NK-92 treated with Interleukin-12 subunit alpha and Interleukin-12 subunit beta, amount 100 ng/mL, for 24 hours (cell line): ENCODE results near the gene SMYD2.

Experiments used
- DNase-seq: peaks from one replicate; lab custom pipeline; 2025; lab: John Stamatoyannopoulos, UW

Gene SMYD2

DNA sequence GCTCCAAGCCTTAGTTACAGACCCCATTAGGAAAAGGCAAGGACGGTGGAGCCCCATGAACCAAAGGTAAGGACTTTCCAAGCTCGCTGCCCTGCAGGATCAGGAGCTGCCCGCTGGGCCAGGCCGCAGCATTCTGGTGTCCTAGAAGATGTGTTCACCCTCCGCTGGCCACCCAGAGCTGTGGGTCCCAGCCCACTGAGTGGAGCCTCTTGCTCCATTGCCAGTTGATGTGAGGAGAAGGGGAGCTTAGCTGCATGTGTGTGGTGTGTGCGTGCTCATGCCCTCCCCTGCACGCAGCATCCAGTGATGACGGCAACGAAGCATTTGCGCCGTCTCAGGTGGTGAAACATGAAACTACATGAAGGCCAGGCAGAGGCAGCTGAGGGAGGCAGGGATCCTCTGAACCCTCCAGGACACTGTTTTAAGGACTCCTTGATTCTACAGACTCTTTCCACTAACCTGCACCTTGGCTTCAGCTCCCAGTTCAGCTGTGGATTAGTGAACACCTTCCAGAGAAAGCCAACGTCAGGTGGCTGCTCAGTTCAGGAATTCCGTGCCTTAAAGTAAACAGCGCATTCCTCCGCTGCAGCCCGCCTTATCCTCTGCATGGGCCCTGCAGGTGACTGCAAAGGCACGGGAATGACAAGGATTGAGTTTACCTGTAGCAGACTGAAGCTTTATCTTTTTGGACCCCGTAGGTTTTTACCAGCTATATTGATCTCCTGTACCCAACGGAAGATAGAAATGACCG is 48.7 kb downstream of the SMYD2 start:
- no peak for DNase-seq

DNA sequence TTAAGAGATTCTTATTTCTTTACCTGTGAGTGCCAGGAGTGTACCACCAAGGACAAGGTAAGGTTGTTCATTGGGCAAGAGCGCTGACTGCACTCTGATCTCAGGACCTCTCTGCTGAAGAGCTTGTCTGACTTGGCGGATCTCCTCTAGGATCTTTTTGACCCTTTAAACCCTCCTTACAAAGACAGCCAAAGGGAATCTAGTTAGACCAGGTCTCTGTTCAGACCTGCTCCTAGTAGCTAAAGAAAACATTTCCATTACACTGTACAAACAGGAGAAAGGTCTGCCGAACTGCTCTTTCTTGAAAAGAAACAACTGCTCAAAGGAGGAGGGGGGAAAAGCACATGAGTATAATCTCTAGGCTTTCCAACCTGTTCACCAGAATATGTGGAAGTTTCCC is 49.3 kb downstream of the SMYD2 start:
- DNase-seq, result no peak

GRCh38 chr1:214330715-214331114 is 49.8 kb downstream of the SMYD2 start:
- no peak for DNase-seq

DNA sequence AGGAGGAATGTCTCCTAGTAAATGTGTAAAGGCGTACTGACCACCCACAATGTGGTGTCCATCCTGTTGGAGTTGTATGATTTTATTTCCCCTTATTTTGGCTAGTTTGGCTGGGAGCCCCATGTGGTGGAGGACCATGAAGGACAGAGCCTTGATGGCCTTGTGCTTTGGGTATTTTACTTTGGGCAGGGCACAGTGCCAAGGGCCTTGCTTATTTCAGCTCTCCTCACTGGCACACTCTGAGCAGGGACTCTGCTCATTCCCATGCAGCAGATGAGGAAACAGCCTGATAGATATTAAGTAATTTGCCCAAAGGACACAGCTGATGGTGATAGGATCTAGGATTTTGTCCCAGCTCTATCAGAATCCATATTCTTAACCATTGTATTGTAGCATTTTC is 50.2 kb downstream of the SMYD2 start:
- no peak for DNase-seq

DNA sequence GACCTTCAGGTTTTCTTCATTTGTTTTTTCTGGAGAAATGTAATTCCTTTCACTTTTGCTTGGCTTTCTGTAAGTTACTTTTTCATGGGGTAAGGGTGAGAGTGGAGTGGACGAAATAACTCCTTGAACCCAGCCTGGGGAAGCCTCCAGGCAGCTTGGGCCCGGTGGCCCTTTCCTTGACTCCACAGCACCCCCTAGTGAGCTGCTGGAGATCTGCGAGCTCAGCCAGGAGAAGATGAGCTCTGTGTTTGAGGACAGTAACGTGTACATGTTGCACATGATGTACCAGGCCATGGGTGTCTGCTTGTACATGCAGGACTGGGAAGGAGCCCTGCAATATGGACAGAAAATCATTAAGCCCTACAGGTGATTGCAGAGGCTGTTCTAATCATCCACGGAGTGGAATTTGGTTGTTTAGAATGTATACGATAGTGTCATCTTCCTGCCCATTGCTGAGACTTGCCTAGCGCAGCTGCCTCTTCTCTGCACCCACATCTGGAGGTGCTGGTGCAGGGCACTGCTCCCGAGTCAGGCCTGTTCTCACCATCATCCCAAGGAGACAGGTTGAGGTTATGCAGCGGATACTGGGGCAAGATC is 51.0 kb downstream of the SMYD2 start:
- DNase-seq, result peak; percentile 31

- peak; percentile 19 for DNase-seq
These were observed 52.2 kb downstream of the SMYD2 start for GRCh38 chr1:214332946-214333798.

DNA sequence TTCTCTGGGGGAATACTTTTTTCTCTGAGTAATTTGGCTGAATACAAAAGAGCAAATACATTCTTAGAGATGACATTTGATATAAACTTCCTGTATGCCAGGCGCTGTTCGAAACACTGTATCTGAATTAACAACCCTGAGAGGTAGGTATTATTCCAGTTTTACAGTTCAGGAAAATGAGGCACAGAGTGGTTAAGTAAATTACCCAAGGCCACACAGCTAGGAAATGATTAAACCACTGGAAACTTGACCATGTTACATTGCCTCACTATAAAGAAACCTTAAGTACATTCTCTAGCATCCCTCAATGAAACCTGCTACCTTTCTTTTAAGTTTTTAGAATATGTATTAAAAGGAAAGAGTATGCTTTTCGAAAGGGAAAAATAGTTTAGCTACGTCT is 54.6 kb downstream of the SMYD2 start:
- DNase-seq, result no peak

DNA sequence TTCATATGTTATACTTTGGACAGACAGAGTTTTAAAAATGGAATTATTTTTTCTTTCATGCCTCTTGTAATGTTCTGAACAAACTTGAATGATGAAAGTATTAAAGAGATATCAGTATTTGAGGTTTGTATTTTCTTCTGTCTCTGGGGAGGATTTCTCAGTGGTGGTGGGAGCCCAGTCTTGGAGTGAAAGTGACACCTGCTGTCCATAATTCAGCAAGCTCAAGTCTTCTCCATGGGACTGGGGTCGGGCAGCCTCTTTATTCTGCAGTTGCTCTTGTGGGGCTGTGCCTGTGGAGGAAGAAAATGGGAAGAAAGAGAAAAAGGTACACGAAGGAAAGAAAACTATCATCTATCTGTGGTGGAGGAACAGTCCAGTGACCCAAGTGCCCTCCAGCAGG is 56.1 kb downstream of the SMYD2 start:
- no peak for DNase-seq

DNA sequence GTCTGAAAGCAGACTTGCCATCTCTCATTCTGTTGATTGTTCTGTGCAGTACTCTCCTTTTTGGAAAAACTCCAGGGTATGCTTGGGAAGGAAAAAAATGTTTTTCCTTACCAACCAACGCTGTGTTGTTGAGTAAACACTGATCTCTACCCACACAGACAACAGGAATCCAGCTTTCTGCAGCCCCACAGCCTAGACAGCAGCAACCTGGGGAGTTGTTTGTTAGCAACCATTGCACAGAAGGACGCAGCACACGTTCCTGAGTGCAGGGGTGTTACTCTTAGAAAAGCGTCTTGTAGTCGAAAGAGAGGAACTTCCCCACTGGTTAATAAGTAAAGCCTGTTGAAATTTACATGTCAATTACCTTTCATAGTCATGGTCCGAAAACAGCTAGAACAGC is 56.6 kb downstream of the SMYD2 start:
- DNase-seq, result no peak

DNA sequence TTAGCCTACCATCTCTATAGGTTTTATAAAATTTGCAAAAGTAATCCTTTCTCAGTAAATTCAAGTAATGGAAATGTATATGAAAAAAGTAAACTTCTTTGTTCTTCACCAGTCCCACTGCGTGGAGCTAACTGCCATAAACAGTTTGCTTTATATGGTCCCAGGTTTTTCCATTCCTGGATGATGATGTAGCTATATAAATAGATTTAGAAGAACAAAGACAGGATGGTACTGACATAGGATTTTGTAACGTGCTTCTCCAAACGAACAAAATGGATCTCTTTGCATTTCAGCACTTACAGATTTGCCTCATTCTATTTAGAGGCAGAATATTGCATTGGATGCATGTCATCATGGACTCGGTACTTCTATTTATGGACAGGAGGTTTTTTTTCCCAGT is 57.3 kb downstream of the SMYD2 start:
- no peak for DNase-seq

DNA sequence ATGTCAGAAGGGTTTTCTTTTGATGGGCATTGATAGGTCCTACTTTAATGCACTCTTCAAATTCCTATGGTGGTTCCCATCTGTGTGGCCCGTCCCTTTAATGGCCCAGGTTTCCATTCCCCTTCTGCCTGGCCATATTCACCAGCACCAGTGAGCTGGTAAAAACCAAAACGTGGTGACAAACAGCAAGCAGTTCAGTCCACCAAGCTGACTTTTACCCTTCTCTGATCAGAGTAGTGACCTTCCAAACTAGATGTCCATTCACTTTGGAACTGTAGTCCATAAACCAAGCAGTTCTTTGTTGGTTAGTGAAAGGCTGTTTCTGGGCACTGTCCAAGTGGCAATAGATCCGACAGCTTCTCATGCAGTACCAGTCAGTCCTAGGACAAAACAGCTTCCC is 60.5 kb downstream of the SMYD2 start:
- no peak for DNase-seq

- no peak for DNase-seq
These were observed 61.0 kb downstream of the SMYD2 start for GRCh38 chr1:214341932-214342331.

GRCh38 chr1:214342525-214342924 is 61.6 kb downstream of the SMYD2 start:
- no peak for DNase-seq

- DNase-seq, result no peak
These were observed 63.9 kb downstream of the SMYD2 start for GRCh38 chr1:214344897-214345296.

GRCh38 chr1:214349008-214349407 is 68.0 kb downstream of the SMYD2 start:
- no peak for DNase-seq

- DNase-seq, result no peak
These were observed 68.8 kb downstream of the SMYD2 start for GRCh38 chr1:214349781-214350180.

GRCh38 chr1:214351551-214352277 is 70.8 kb downstream of the SMYD2 start:
- no peak for DNase-seq

DNA sequence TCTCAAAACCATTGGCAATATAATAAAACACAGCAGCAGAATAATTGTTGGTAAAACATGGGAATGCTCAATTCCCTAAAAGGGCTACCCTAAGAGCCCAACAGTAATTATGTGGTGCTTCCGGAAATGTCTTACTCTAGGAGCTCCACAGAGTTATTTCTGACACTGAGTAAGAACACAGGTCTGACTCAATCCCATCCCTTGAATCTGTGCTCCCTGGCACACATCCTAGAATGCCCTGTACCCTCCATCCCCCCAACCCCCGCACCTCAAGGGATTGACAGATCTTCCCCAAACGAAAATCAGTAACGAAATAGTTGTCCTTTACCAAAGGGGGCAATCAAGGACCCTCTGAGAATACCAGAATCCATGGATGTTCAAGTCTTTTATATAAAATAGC is 71.9 kb downstream of the SMYD2 start:
- DNase-seq, result no peak

DNA sequence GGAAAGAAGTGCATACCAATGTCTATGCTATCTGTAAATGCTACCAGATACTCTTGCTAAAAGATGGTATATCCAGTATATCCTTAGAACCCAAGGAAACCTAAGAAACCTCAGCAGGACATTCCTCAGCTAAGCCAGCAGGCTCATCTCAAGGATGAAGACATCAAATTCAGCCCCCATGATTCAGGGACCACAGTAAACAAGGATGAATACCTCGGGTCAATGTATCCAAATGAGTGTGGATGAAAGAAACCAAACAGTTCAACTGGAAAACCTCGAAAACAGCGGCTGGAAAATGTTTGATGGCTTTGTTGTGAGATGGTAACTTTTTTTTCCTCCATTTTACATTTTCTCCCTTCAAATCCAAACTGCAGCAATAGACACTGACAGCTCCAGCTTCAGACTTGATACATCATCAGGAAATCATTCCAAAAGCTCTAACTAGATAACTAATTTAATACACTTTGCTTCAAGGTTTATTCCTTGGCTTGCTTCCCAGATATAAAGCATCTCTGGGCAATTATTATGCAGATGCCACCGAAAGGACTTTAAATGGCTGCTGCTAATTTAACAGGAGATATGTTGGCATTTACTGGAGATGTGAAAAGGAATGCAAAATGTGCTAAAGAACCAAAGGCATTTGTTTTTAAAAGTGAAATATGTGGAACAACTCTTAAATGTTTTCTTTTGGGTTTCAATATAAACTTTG is 73.6 kb downstream of the SMYD2 start:
- DNase-seq, result no peak

- no peak for DNase-seq
These were observed 79.2 kb downstream of the SMYD2 start for GRCh38 chr1:214360116-214360515.

- DNase-seq, result no peak
These were observed 79.7 kb downstream of the SMYD2 start for GRCh38 chr1:214360525-214361164.
